Esophagus squamous epithelium (tissue), 5 donors: ENCODE results near the gene DNER. TPM values are rescaled to one million over a fixed set of nuclear protein-coding genes. Genes with fewer than 3 reads are reported as not detected.

Source experiments
- DNase-seq: peaks from one replicate; lab custom pipeline; 2025; lab: John Stamatoyannopoulos, UW
- H3K27ac ChIP-seq, 4 donors: fragments of 200-600 bp; sonication (generic); one replicate each; pipeline ENCODE4 v1.5.1; 2016 to 2019; ENCODE audit warnings: mild to moderate bottlenecking in 1 of 4
- H3K27me3 ChIP-seq, 4 donors: fragments of 200-600 bp; sonication (generic); 1 replicate in 3 of 4; 2 replicates in 1 of 4; pipeline versions ENCODE4 v1.5.1 to v1.6.0; 2017 to 2021; ENCODE audit warnings: antibody characterized with exemption in 1 of 4
- H3K36me3 ChIP-seq, 3 donors: fragments of 200-600 bp; sonication (generic); one replicate each; pipeline ENCODE4 v1.5.1; 2016 to 2019
- H3K4me1 ChIP-seq, 3 donors: fragments of 200-600 bp; sonication (generic); one replicate each; pipeline ENCODE4 v1.5.1; 2017 to 2019
- H3K4me3 ChIP-seq, 4 donors: fragments of 200-600 bp; sonication (generic); 1 replicate in 3 of 4; 2 replicates in 1 of 4; pipeline ENCODE4 v1.5.1; 2016 to 2019; ENCODE audit warnings: mild to moderate bottlenecking in 2 of 4, moderate library complexity in 1 of 4
- H3K9me3 ChIP-seq, 3 donors: fragments of 200-600 bp; sonication (generic); one replicate each; pipeline ENCODE4 v1.5.1; 2016 to 2019
- POLR2A ChIP-seq, 4 donors: fragments of 450-650 bp; IDR thresholded peaks; one replicate each; pipeline ENCODE4 v1.6.1; 2017; ENCODE audit warnings: antibody characterized with exemption in 4 of 4, mild to moderate bottlenecking in 4 of 4, moderate library complexity in 3 of 4
- WGBS, 2 donors: methylation state at CpG; one replicate each; pipeline ENCODE4 v1.1.5; 2018; 5-methylcytosine and 5-hydroxymethylcytosine counted together
- intact Hi-C: fragments of 100-400 bp; cut with DNase I; formaldehyde crosslinking; loops from one replicate; pipeline ENCODE4 v1.15.0; 2022
- total RNA-seq, 4 donors: library from RNA; depleted of rRNA; stranded (reverse); fragments of >200 nt; gene quantifications; one replicate each; pipeline ENCODE4 v1.1.0, GENCODE V29; 2016
- TF ChIP-seq, protein P1 (sequence below), 6 experiments: fragments of 450-650 bp in 4 of 6; fragments of 200-600 bp in 2 of 6; sonication (generic) in 2 of 6; IDR thresholded peaks; one replicate each; pipeline ENCODE4 v1.5.1; 2016 to 2019; ENCODE audit warnings: antibody characterized with exemption in 6 of 6, mild to moderate bottlenecking in 4 of 6, moderate library complexity in 4 of 6
- donor health status: DM: yes; HTN: yes; CAD: no.

Gene DNER
- total RNA-seq, 4 donors from 2014 or later, result 0.27 to 2.5 (median 0.91) TPM

DNA sequence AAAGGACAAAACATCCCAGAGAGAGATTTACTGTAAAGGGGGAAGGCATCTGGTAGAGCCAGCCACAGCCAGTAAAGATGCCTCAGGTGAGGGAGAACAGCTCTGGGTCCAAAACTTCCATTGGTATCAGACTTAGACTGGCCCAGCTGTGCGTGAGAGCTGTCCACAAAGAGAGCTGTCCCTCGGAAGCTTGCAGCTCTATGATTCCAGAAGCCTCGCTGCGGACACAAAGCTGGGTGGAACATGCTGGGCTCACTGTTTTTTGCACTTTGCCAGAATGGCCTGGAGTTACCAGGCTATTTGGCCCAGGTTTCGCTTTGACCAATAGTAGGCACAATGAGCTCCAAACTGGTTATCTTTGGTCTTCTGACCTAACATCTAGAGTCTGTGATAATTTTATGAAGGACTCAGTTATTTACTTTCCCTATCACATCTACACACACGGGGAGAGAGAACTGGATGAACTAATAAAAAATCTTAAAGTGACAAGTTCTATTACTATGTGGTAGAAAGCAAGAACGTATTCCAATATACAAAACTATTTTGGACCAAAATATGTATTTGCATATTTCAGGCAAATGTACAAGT lies 101.9 kb downstream of the DNER start:
- TF ChIP-seq, protein P1, sequence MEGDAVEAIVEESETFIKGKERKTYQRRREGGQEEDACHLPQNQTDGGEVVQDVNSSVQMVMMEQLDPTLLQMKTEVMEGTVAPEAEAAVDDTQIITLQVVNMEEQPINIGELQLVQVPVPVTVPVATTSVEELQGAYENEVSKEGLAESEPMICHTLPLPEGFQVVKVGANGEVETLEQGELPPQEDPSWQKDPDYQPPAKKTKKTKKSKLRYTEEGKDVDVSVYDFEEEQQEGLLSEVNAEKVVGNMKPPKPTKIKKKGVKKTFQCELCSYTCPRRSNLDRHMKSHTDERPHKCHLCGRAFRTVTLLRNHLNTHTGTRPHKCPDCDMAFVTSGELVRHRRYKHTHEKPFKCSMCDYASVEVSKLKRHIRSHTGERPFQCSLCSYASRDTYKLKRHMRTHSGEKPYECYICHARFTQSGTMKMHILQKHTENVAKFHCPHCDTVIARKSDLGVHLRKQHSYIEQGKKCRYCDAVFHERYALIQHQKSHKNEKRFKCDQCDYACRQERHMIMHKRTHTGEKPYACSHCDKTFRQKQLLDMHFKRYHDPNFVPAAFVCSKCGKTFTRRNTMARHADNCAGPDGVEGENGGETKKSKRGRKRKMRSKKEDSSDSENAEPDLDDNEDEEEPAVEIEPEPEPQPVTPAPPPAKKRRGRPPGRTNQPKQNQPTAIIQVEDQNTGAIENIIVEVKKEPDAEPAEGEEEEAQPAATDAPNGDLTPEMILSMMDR (IDR thresholded peaks at IDR 0.05), result no peak
- TF ChIP-seq POLR2A (IDR thresholded peaks at IDR 0.05), result no peak
- intact Hi-C loops, result no loop called here
- no peaks in the 10 kb centered on the region for H3K9me3 ChIP-seq
- 53 to 65% methylated on average over 3 of the region's 7 CpGs for WGBS, 2 donors
- no peaks in the 10 kb centered on the region for H3K4me1 ChIP-seq
- H3K27ac ChIP-seq, result no peak overlapping the region
- H3K27me3 ChIP-seq, result no peaks in the 10 kb centered on the region
- no peak overlapping the region for H3K4me3 ChIP-seq
- no peaks in the 10 kb centered on the region for H3K36me3 ChIP-seq
- DNase-seq, result no peak

DNA sequence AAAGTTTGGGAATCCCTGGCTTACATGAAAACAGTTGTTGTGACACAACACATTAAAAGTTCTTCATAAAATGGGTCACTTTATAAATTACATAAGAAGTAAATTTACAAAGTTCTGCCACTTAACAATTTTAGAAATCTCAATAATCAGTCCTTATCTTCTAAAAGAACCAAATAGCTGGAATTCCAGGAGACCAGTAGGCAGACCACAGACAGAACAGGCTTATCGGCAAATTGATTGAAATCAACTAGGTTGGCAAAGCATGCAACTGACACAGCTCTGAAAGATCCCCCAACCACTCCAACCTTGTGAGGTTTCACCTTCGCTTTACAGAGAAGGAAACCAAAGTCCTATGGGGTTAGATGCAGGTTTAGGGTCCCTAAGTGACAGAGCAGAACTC lies 103.0 kb downstream of the DNER start:
- no peaks in the 10 kb centered on the region for H3K4me1 ChIP-seq
- intact Hi-C loops, result no loop called here
- H3K27ac ChIP-seq, result no peak overlapping the region
- no peak overlapping the region for H3K4me3 ChIP-seq
- TF ChIP-seq, protein P1 (IDR thresholded peaks at IDR 0.05), result no peak
- H3K9me3 ChIP-seq, result no peaks in the 10 kb centered on the region
- no peak for DNase-seq
- 85 to 100% methylated on average over 2 of the region's 2 CpGs for WGBS, 2 donors
- no peaks in the 10 kb centered on the region for H3K36me3 ChIP-seq
- no peaks in the 10 kb centered on the region for H3K27me3 ChIP-seq

DNA sequence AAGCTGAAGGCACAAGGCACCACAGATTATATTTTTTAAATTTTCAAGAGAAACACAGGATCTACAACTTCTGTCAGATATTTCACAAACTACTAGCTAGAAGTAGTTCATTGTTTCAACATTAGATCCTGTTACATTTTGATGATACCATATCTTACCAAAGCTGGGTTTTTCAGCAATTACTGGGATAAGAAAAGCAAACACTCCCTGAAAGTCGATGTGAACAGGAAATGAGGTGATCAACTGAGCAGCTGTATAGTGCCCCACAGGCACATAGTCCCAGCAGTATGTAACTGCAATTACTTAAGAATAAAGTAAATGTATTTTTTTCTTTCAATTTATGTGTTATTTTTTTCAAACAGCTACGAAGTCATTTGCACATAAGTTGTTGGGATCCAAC lies 103.5 kb downstream of the DNER start:
- intact Hi-C loops, result no loop called here
- Histone ChIP-seq H3K9me3 (no peaks in the 10 kb centered on the region), H3K4me1 (no peaks in the 10 kb centered on the region), H3K27me3 (no peaks in the 10 kb centered on the region), H3K4me3 (no peak overlapping the region), H3K27ac (no peak overlapping the region), H3K36me3 (no peaks in the 10 kb centered on the region)
- 41 to 52% methylated on average over 2 of the region's 2 CpGs for WGBS, 2 donors
- no peak for DNase-seq
- TF ChIP-seq, protein P1 (IDR thresholded peaks at IDR 0.05), result no peak

DNA sequence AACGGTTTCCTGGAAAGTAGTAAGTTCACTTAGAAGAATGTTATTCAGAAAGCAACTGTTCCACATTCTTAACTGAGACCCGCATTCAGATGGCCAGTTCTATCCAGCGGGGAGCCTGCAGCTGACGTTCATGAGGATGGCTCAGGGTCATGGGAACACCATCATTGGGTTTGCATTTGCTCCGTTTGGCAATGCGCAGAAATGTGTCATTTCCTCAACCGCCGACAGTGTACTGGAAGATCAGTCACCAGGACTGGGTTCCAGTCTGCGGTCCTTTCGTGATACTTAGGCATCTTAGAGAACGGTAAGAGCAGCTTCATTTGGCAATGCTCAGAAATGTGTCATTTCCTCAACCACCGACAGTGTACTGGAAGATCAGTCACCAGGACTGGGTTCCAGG lies 104.0 kb downstream of the DNER start:
- no peak overlapping the region for H3K27ac ChIP-seq
- 78 to 97% methylated on average over 7 to 12 of the region's 12 CpGs for WGBS, 2 donors
- no peak for DNase-seq
- H3K9me3 ChIP-seq, result no peaks in the 10 kb centered on the region
- intact Hi-C loops, result no loop called here
- no peaks in the 10 kb centered on the region for H3K36me3 ChIP-seq
- no peaks in the 10 kb centered on the region for H3K4me1 ChIP-seq
- H3K27me3 ChIP-seq, result no peaks in the 10 kb centered on the region
- TF ChIP-seq, protein P1 (IDR thresholded peaks at IDR 0.05), result no peak
- no peak for TF ChIP-seq POLR2A (IDR thresholded peaks at IDR 0.05)
- no peak overlapping the region for H3K4me3 ChIP-seq

DNA sequence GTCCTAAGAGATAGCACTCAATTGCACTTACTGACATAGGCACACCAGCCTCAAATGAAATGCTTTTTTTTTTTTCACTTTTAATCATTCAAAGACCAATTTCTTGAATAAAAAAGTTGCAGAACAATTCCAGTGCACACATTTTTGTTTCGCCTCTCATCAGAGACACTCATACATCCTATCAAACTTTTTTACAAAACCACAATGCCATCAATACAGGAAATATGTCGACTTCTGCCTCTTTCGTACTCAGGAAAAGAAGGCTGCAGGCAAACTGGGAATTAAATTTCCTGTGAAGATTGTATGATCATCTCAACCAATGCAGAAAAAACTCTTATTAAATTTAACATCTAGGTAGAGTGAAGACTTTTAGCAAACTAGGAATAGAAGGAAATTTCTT lies 112.4 kb downstream of the DNER start:
- TF ChIP-seq, protein P1 (IDR thresholded peaks at IDR 0.05), result no peak
- no peak for TF ChIP-seq POLR2A (IDR thresholded peaks at IDR 0.05)
- intact Hi-C loops, result no loop called here
- Histone ChIP-seq H3K27ac (no peak overlapping the region), H3K4me1 (peaks cover 0 to 4% (median 0%) of the 10 kb centered on the region in 3 donors), H3K27me3 (no peaks in the 10 kb centered on the region), H3K36me3 (no peaks in the 10 kb centered on the region), H3K9me3 (no peaks in the 10 kb centered on the region), H3K4me3 (no peak overlapping the region)
- WGBS, 2 donors, result 55 to 63% methylated on average over 3 of the region's 3 CpGs
- DNase-seq, result no peak
